ENCODE results near the gene LEMD2.

- TF ChIP-seq CTCF (IDR thresholded peaks at IDR 0.05; ENCODE audit: low read depth, low read length, poor library complexity, severe bottlenecking), result no peak
- no peak for TF ChIP-seq EZH2phosphoT487 (IDR thresholded peaks at IDR 0.05; ENCODE audit: borderline replicate concordance, low read length)
These were observed 32.5 kb downstream of the LEMD2 start for GRCh38 chr6:33756211-33756954.
